HepG2 (cell line): ENCODE results near the gene KCNH1. TPM values are rescaled to one million over a fixed set of nuclear protein-coding genes. Genes with fewer than 3 reads are reported as not detected.

ENCODE experiments used
- ATAC-seq: fragments of 200-7000 bp; cut with Tn5 transposase; 3 replicates; pipeline ENCODE4 v1.9.1; 2020; ENCODE audit warnings: mild to moderate bottlenecking, moderate library complexity
- BruUV-seq: library from RNA; stranded (reverse); fragments of 400-500 nt; replicated peaks from 2 replicates; lab custom pipeline; 2021; lab: Mats Ljungman, UMichigan
- CTCF ChIA-PET: fragments of 300-600 bp; formaldehyde crosslinking; extraction: SDS; loops from one replicate; lab custom pipeline; 2021; ENCODE audit warnings: low total read pairs, inconsistent platforms, low intra/inter-chr PET ratio; lab: Yijun Ruan, JAX
- POLR2A ChIA-PET: fragments of 350-600 bp; sonication (Branson Sonifier 250); formaldehyde crosslinking; loops from one replicate; lab custom pipeline; 2020; ENCODE audit warnings: antibody characterized with exemption, inconsistent platforms; lab: Yijun Ruan, JAX
- DNase-seq: peaks from one replicate; pipeline ENCODE4 v3.0.0-alpha.2; 2015; ENCODE audit warnings: low spot score
- FAIRE-seq: peaks from 3 replicates; lab custom pipeline; 2011; peaks lifted over from hg19 to GRCh38; lab: Jason Lieb, UNC
- H2AFZ ChIP-seq: one replicate; pipeline ENCODE4 v1.6.1; 2011; ENCODE audit warnings: low read length, inconsistent platforms
- H3K27ac ChIP-seq: fragments of 300-600 bp; 3 replicates; pipeline ENCODE4 v1.8.0; 2011; ENCODE audit warnings: mixed run types, mild to moderate bottlenecking, mixed read lengths, low read length, inconsistent platforms; ENCODE audit not compliant: insufficient read depth; ENCODE audit errors: extremely low read length
- H3K27me3 ChIP-seq, 2 experiments: fragments of 200-600 bp in 1 of 2; 2 replicates in 1 of 2; 3 replicates in 1 of 2; pipeline versions ENCODE4 v1.6.0 to v1.8.0; 2011; ENCODE audit warnings: low read length in 2 of 2, mild to moderate bottlenecking in 2 of 2, moderate library complexity in 2 of 2, inconsistent platforms in 1 of 2; ENCODE audit not compliant: insufficient read depth in 2 of 2, control insufficient read depth in 1 of 2
- H3K36me3 ChIP-seq, 2 experiments: fragments of 200-600 bp in 1 of 2; replicated peaks in 1 of 2; 2 replicates in 1 of 2; 3 replicates in 1 of 2; pipeline versions ENCODE4 v1.5.1 to v1.8.0; 2011; ENCODE audit warnings: low read length in 2 of 2, inconsistent platforms in 1 of 2; ENCODE audit not compliant: insufficient read depth in 2 of 2, control insufficient read depth in 1 of 2
- H3K4me1 ChIP-seq: 2 replicates; pipeline ENCODE4 v1.5.1; 2012; ENCODE audit warnings: low read length, inconsistent platforms; ENCODE audit not compliant: insufficient read depth
- H3K4me2 ChIP-seq: 2 replicates; pipeline ENCODE4 v1.6.0; 2011; ENCODE audit warnings: low read depth, low read length, inconsistent platforms
- H3K4me3 ChIP-seq, 3 experiments: fragments of 200-600 bp in 1 of 3; sonication (generic), shearing (Covaris generic) in 1 of 3; replicated peaks in 1 of 3; 2 replicates each; pipeline ENCODE4 v1.5.1; 2011 to 2016; ENCODE audit warnings: low read length in 3 of 3, inconsistent platforms in 2 of 3, low read depth in 2 of 3, mild to moderate bottlenecking in 2 of 3, control low read depth in 1 of 3, mixed read lengths in 1 of 3; ENCODE audit not compliant: insufficient read depth in 1 of 3
- H3K79me2 ChIP-seq: one replicate; pipeline ENCODE4 v1.6.1; 2011; ENCODE audit warnings: low read length, inconsistent platforms; ENCODE audit not compliant: insufficient read depth
- H3K9ac ChIP-seq: 2 replicates; pipeline ENCODE4 v1.6.0; 2011; ENCODE audit warnings: mild to moderate bottlenecking, low read depth, low read length, inconsistent platforms; ENCODE audit not compliant: insufficient read depth
- H3K9me3 ChIP-seq: 2 replicates; pipeline ENCODE4 v1.5.1; 2012; ENCODE audit warnings: mild to moderate bottlenecking, low read length
- H4K20me1 ChIP-seq: 2 replicates; pipeline ENCODE4 v1.6.0; 2011; ENCODE audit warnings: inconsistent platforms, mild to moderate bottlenecking, low read length, moderate library complexity; ENCODE audit not compliant: insufficient read depth
- BATF2 ChIP-seq: sonication (generic); formaldehyde crosslinking; IDR thresholded peaks from 2 replicates; pipeline ENCODE4 v1.8.0; 2022; ENCODE audit warnings: mild to moderate bottlenecking, missing genetic modification reagents, moderate library complexity
- BCLAF1 ChIP-seq: fragments of 450-650 bp; IDR thresholded peaks from 2 replicates; pipeline ENCODE4 v1.6.1; 2017; ENCODE audit warnings: mild to moderate bottlenecking
- BORCS8-MEF2B ChIP-seq: sonication (generic); formaldehyde crosslinking; IDR thresholded peaks from 2 replicates; pipeline ENCODE4 v1.8.0; 2022; ENCODE audit warnings: mild to moderate bottlenecking, missing genetic modification reagents
- CCDC6 ChIP-seq: sonication (generic); formaldehyde crosslinking; IDR thresholded peaks from 2 replicates; pipeline ENCODE4 v1.8.1; 2022; ENCODE audit warnings: mild to moderate bottlenecking, missing genetic modification reagents, moderate library complexity
- FOXK2 ChIP-seq: fragments of 450-650 bp; IDR thresholded peaks from 2 replicates; pipeline ENCODE4 v1.6.1; 2016
- MTA3 ChIP-seq: sonication (generic); formaldehyde crosslinking; IDR thresholded peaks from 2 replicates; pipeline ENCODE4 v1.4.0; 2020; ENCODE audit warnings: missing genetic modification reagents
- MTF1 ChIP-seq: sonication (generic); formaldehyde crosslinking; IDR thresholded peaks from 2 replicates; pipeline ENCODE4 v1.5.0; 2020; ENCODE audit warnings: missing genetic modification reagents
- NR2F6 ChIP-seq, 2 experiments: IDR thresholded peaks; 2 replicates each; pipeline ENCODE4 v1.6.1; 2016; ENCODE audit warnings: antibody characterized with exemption in 1 of 2, mild to moderate bottlenecking in 1 of 2
- RNF2 ChIP-seq: fragments of 450-650 bp; conservative IDR thresholded peaks from 2 replicates; pipeline ENCODE4 v1.6.1; 2016; ENCODE audit warnings: low read depth
- SRY ChIP-seq: sonication (generic); formaldehyde crosslinking; IDR thresholded peaks from 2 replicates; pipeline ENCODE4 v1.8.0; 2022; ENCODE audit warnings: mild to moderate bottlenecking, missing genetic modification reagents
- ZNF343 ChIP-seq: sonication (generic); formaldehyde crosslinking; IDR thresholded peaks from 2 replicates; pipeline ENCODE4 v1.4.0; 2020; ENCODE audit warnings: mild to moderate bottlenecking, missing genetic modification reagents
- ZNF660 ChIP-seq: sonication (generic); formaldehyde crosslinking; IDR thresholded peaks from 2 replicates; pipeline ENCODE4 v1.5.1; 2020; ENCODE audit warnings: mild to moderate bottlenecking, low read depth, missing genetic modification reagents, borderline replicate concordance
- WGBS: methylation state at CpG from one replicate; pipeline ENCODE4 v1.1.6; 2017; ENCODE audit warnings: low lambda C conversion rate; 5-methylcytosine and 5-hydroxymethylcytosine counted together
- in situ Hi-C: cut with HindIII; loops from 2 replicates; pipeline ENCODE4 v1.10.0; 2017; ENCODE audit warnings: low pct_unique_long_range_greater_than_20kb; ENCODE audit not compliant: extremely low pct_ligation_motif_present
- intact Hi-C: fragments of 100-400 bp; cut with micrococcal nuclease; formaldehyde crosslinking; loops from one replicate; pipeline ENCODE4 v1.10.0; 2022; ENCODE audit not compliant: unreplicated experiment
- polyA plus RNA-seq, 8 experiments: library from polyadenylated mRNA; depleted of rRNA in 3 of 8; stranded (reverse) in 7 of 8; unstranded in 1 of 8; fragments of >200 nt; fragmentation: Illumina TruSeq in 4 of 8; extraction: Trizol in 4 of 8; gene quantifications; 2 replicates each; pipeline versions ENCODE4 v1.2.1 to v1.2.3, GENCODE V29; 2011 to 2016; ENCODE audit warnings: low read depth in 4 of 8, missing spikeins in 1 of 8, mixed read lengths in 1 of 8; ENCODE audit not compliant: insufficient read depth in 1 of 8
- total RNA-seq, 5 experiments: library from RNA; depleted of rRNA; stranded (reverse); fragments of >200 nt; fragmentation: Illumina TruSeq; extraction: Trizol; gene quantifications; 2 replicates each; pipeline ENCODE4 v1.2.3, GENCODE V29; 2016; ENCODE audit warnings: low read depth in 1 of 5
- TF ChIP-seq, protein P1 (sequence below): sonication (generic); formaldehyde crosslinking; IDR thresholded peaks from 2 replicates; pipeline ENCODE4 v1.4.0; 2020; ENCODE audit warnings: missing genetic modification reagents

The KCNH1 gene
- total and polyA plus RNA-seq, 2 of the 13 experiments (the other 11 are each of a cell fraction or from before 2014, with no cell fraction given): not detected

DNA sequence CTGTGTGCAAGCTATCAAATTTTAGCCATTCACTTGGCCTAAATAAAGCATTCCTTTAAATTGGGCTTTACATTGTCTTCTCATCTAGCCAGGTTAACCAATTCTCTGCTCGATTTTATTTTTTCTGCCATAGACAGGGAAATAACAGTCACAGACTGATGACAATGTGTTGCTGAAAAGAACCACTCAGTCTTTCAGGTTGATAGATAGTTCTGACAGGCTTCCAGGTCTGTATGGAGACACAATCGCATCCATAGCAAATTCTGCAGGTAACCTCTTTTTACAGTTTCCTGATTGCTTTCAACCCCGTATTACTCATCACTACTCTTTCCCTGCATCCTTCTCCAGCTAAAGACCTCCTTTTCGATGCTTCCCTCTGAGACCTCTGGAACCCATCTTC lies 198.0 kb downstream of the KCNH1 start:
- Histone ChIP-seq H3K9me3 (no peaks in the 10 kb centered on the region), H2AFZ (no peak overlapping the region), H3K4me1 (no peaks in the 10 kb centered on the region), H3K9ac (no peak overlapping the region), H3K27me3 (no peaks in the 10 kb centered on the region), H3K79me2 (no peaks in the 10 kb centered on the region), H3K4me2 (no peak overlapping the region), H3K27ac (no peak overlapping the region), H4K20me1 (no peaks in the 10 kb centered on the region), H3K36me3 (no peaks in the 10 kb centered on the region), H3K4me3 (no peak overlapping the region)
- FAIRE-seq (no peak), DNase-seq (no peak), ATAC-seq (no peak)
- BruUV-seq: no TSS peak
- ChIA-PET CTCF (no interaction called here), POLR2A (no interaction called here)
- TF ChIP-seq FOXK2 (no peak), MTA3 (no peak), NR2F6 (IDR thresholded peaks at IDR 0.05) (no peak), NR2F6 (CRISPR knock-in tag; IDR thresholded peaks at IDR 0.05) (no peak), MTF1 (no peak), BCLAF1 (no peak), CCDC6 (CRISPR knock-in tag) (no peak), BORCS8-MEF2B (CRISPR knock-in tag) (no peak), BATF2 (CRISPR knock-in tag) (no peak), ZNF660 (no peak), RNF2 (no peak), ZNF343 (CRISPR knock-in tag) (no peak), SRY (CRISPR knock-in tag) (no peak)
- TF ChIP-seq, protein P1, sequence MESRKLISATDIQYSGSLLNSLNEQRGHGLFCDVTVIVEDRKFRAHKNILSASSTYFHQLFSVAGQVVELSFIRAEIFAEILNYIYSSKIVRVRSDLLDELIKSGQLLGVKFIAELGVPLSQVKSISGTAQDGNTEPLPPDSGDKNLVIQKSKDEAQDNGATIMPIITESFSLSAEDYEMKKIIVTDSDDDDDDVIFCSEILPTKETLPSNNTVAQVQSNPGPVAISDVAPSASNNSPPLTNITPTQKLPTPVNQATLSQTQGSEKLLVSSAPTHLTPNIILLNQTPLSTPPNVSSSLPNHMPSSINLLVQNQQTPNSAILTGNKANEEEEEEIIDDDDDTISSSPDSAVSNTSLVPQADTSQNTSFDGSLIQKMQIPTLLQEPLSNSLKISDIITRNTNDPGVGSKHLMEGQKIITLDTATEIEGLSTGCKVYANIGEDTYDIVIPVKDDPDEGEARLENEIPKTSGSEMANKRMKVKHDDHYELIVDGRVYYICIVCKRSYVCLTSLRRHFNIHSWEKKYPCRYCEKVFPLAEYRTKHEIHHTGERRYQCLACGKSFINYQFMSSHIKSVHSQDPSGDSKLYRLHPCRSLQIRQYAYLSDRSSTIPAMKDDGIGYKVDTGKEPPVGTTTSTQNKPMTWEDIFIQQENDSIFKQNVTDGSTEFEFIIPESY (CRISPR knock-in tag): no peak
- intact Hi-C loops (no loop called here), in situ Hi-C loops (no loop called here)
- 14% methylated on average over 4 of the region's 4 CpGs for WGBS
